Cardiac muscle cell (in vitro differentiated cells and primary cell): ENCODE results near the gene SLC9A9. TPM values are rescaled to one million over a fixed set of nuclear protein-coding genes. Genes with fewer than 3 reads are reported as not detected.

ENCODE experiments used
- DNase-seq, 2 donors: peaks; one replicate each; pipeline versions ENCODE4 v3.0.0 to v3.0.0-alpha.2; 2010 to 2017; ENCODE audit warnings: low read depth in 1 of 2, low spot score in 1 of 2
- H3K27ac ChIP-seq: fragments of 200-600 bp; sonication (generic); 2 replicates; pipeline ENCODE4 v1.5.1; 2016
- H3K27me3 ChIP-seq: fragments of 200-600 bp; sonication (generic); 2 replicates; pipeline ENCODE4 v1.6.0; 2016; ENCODE audit warnings: control low read depth
- H3K36me3 ChIP-seq: fragments of 200-600 bp; sonication (generic); 2 replicates; pipeline ENCODE4 v1.5.1; 2016; ENCODE audit warnings: control low read depth
- H3K4me1 ChIP-seq: fragments of 200-600 bp; sonication (generic); 2 replicates; pipeline ENCODE4 v1.8.1; 2017; ENCODE audit warnings: low read depth, mild to moderate bottlenecking, mixed run types
- H3K4me3 ChIP-seq: fragments of 200-600 bp; sonication (generic); 2 replicates; pipeline ENCODE4 v1.5.1; 2016; ENCODE audit warnings: mild to moderate bottlenecking
- H3K9me3 ChIP-seq: fragments of 200-600 bp; sonication (generic); 2 replicates; pipeline ENCODE4 v1.5.1; 2017; ENCODE audit warnings: low read depth, mild to moderate bottlenecking, control low read depth
- CTCF ChIP-seq: IDR thresholded peaks from 2 replicates; pipeline ENCODE4 v1.5.1; 2012; ENCODE audit warnings: low read depth, mild to moderate bottlenecking, low read length
- polyA plus RNA-seq: library from polyadenylated mRNA; unstranded; fragments of >200 nt; fragmentation: Nextera tagmentation; extraction: Ambion mirVana; gene quantifications from 2 replicates; pipeline ENCODE4 v1.2.1, GENCODE V29; 2016
- total RNA-seq: library from RNA; depleted of rRNA; stranded (reverse); fragments of >200 nt; gene quantifications from 2 replicates; pipeline ENCODE4 v1.2.3, GENCODE V29; 2016

SLC9A9 gene
- total and polyA plus RNA-seq, 2 experiments from 2014 or later: 0.73 to 1.5 TPM

- no peak overlapping the region for H3K27ac ChIP-seq
- no peaks in the 10 kb centered on the region for H3K27me3 ChIP-seq
- peaks cover 14% of the 10 kb centered on the region for H3K4me1 ChIP-seq
- TF ChIP-seq CTCF: no peak
- H3K36me3 ChIP-seq: no peaks in the 10 kb centered on the region
- H3K4me3 ChIP-seq: no peak overlapping the region
- H3K9me3 ChIP-seq: no peaks in the 10 kb centered on the region
- no peak for DNase-seq
Observed at GRCh38 chr3:143795874-143796273, 52.4 kb downstream of the SLC9A9 start.

GRCh38 chr3:143794793-143795462 lies 53.3 kb downstream of the SLC9A9 start:
- Histone ChIP-seq H3K27me3 (no peaks in the 10 kb centered on the region), H3K4me3 (no peak overlapping the region), H3K27ac (no peak overlapping the region), H3K4me1 (peaks cover 14% of the 10 kb centered on the region), H3K36me3 (no peaks in the 10 kb centered on the region), H3K9me3 (no peaks in the 10 kb centered on the region)
- no peak for DNase-seq
- no peak for TF ChIP-seq CTCF

GRCh38 chr3:143793971-143794370 lies 54.3 kb downstream of the SLC9A9 start:
- Histone ChIP-seq H3K9me3 (no peaks in the 10 kb centered on the region), H3K4me3 (no peak overlapping the region), H3K27ac (peak overlapping the region; percentile 35), H3K27me3 (no peaks in the 10 kb centered on the region), H3K4me1 (peaks cover 14% of the 10 kb centered on the region), H3K36me3 (no peaks in the 10 kb centered on the region)
- TF ChIP-seq CTCF: no peak
- DNase-seq: no peak

GRCh38 chr3:143791386-143791785 lies 56.9 kb downstream of the SLC9A9 start:
- Histone ChIP-seq H3K27me3 (no peaks in the 10 kb centered on the region), H3K9me3 (no peaks in the 10 kb centered on the region), H3K27ac (no peak overlapping the region), H3K36me3 (no peaks in the 10 kb centered on the region), H3K4me1 (peaks cover 14% of the 10 kb centered on the region), H3K4me3 (no peak overlapping the region)
- no peak for TF ChIP-seq CTCF
- no peak for DNase-seq

- TF ChIP-seq CTCF: no peak
- H3K4me1 ChIP-seq: no peaks in the 10 kb centered on the region
- H3K27ac ChIP-seq: peak overlapping the region; percentile 48
- H3K27me3 ChIP-seq: no peaks in the 10 kb centered on the region
- H3K9me3 ChIP-seq: no peaks in the 10 kb centered on the region
- no peak overlapping the region for H3K4me3 ChIP-seq
- H3K36me3 ChIP-seq: no peaks in the 10 kb centered on the region
- DNase-seq: peak; percentile 16 to 68
Observed at GRCh38 chr3:143786219-143787191, 61.8 kb downstream of the SLC9A9 start.
